ENCODE results near the gene ABCD3. TPM values are rescaled to one million over a fixed set of nuclear protein-coding genes. Genes with fewer than 3 reads are reported as not detected.
A peak's percentile ranks its signal among the peaks of the same experiment; 100 is the strongest.

The ABCD3 gene
- total and polyA plus RNA-seq, 2 of the 13 experiments (the other 11 are each of a cell fraction or from before 2014, with no cell fraction given), result 27.5 to 166 TPM

GRCh38 chr1:94383966-94384408 is 34.2 kb upstream of the ABCD3 start (continued):
- TF ChIP-seq ZKSCAN5 (CRISPR knock-in tag; IDR thresholded peaks at IDR 0.05) (no peak), RFX3 (CRISPR knock-in tag; IDR thresholded peaks at IDR 0.05) (no peak), SNAI1 (CRISPR knock-in tag; IDR thresholded peaks at IDR 0.05; ENCODE audit: borderline replicate concordance) (no peak), ETV6 (CRISPR knock-in tag; conservative IDR thresholded peaks at IDR 0.05) (no peak), ZNF687 (CRISPR knock-in tag; IDR thresholded peaks at IDR 0.05) (no peak), ZNF468 (CRISPR knock-in tag; IDR thresholded peaks at IDR 0.05) (no peak), THAP8 (CRISPR knock-in tag; IDR thresholded peaks at IDR 0.05; ENCODE audit: borderline replicate concordance) (no peak), ZNF143 (CRISPR knock-in tag; IDR thresholded peaks at IDR 0.05) (no peak), SOX13 (IDR thresholded peaks at IDR 0.05) (no peak; the same call in none of the 2 replicates), SOX13 (CRISPR knock-in tag; conservative IDR thresholded peaks at IDR 0.05 in 1 of 2, IDR thresholded peaks at IDR 0.05 in 1 of 2) (peak in 1 of 2 experiments; percentile 93; a peak in 2 of 4 replicates), PHF5A (CRISPR knock-in tag; IDR thresholded peaks at IDR 0.05; ENCODE audit: low read depth, unreplicated experiment) (peak; percentile 74), ZNF18 (CRISPR knock-in tag; IDR thresholded peaks at IDR 0.05; ENCODE audit: insufficient replicate concordance) (no peak), ADNP (CRISPR knock-in tag; IDR thresholded peaks at IDR 0.05) (no peak), ZSCAN31 (CRISPR knock-in tag; IDR thresholded peaks at IDR 0.05; ENCODE audit: low read depth) (no peak), BHLHE40 (IDR thresholded peaks at IDR 0.05; ENCODE audit: low read length) (no peak), ZNF562 (CRISPR knock-in tag; IDR thresholded peaks at IDR 0.05; ENCODE audit: borderline replicate concordance) (no peak), CENPT (CRISPR knock-in tag; IDR thresholded peaks at IDR 0.05; ENCODE audit: low read depth) (no peak), WIZ (CRISPR knock-in tag; IDR thresholded peaks at IDR 0.05) (no peak), CCDC6 (CRISPR knock-in tag; IDR thresholded peaks at IDR 0.05) (peak; percentile 55; the same call in 1 of the 2 replicates), ZNF382 (CRISPR knock-in tag; IDR thresholded peaks at IDR 0.05; ENCODE audit: borderline replicate concordance) (no peak), ZNF343 (CRISPR knock-in tag; IDR thresholded peaks at IDR 0.05) (no peak), YY1 (IDR thresholded peaks at IDR 0.05; ENCODE audit: insufficient read depth, insufficient replicate concordance, low read depth, low read length) (no peak), ZNF737 (CRISPR knock-in tag; IDR thresholded peaks at IDR 0.05; ENCODE audit: borderline replicate concordance) (no peak), SCMH1 (CRISPR knock-in tag; IDR thresholded peaks at IDR 0.05; ENCODE audit: borderline replicate concordance) (no peak), ZKSCAN1 (IDR thresholded peaks at IDR 0.05; ENCODE audit: low read length) (no peak), ZZZ3 (CRISPR knock-in tag; IDR thresholded peaks at IDR 0.05; ENCODE audit: borderline replicate concordance) (no peak), TBP (CRISPR knock-in tag; IDR thresholded peaks at IDR 0.05) (no peak)

Measured in HepG2 (cell line).